Effector memory CD8-positive, alpha-beta T cell (primary cell): ENCODE results near the gene FOCAD.

Experiments used
- ATAC-seq: fragments of 150-1000 bp; cut with Tn5 transposase; replicated peaks from 2 replicates; pipeline ENCODE4 v1.10.0; 2021; ENCODE audit warnings: mild to moderate bottlenecking, moderate library complexity
- DNase-seq, 3 experiments: peaks; one replicate each; pipeline ENCODE4 v3.0.0; 2021
- H3K27ac Mint-ChIP-seq, 2 donors: one replicate each; pipeline ENCODE4 v1.8.0; 2022; ENCODE audit warnings: mild to moderate bottlenecking in 2 of 2, mixed read lengths in 2 of 2, moderate library complexity in 2 of 2
- H3K27me3 Mint-ChIP-seq, 2 donors: one replicate each; pipeline ENCODE4 v1.8.0; 2022; ENCODE audit warnings: mixed read lengths in 2 of 2
- H3K36me3 Mint-ChIP-seq: one replicate; pipeline ENCODE4 v1.8.0; 2022; ENCODE audit warnings: mild to moderate bottlenecking, moderate library complexity, mixed read lengths; ENCODE audit not compliant: insufficient read depth
- H3K4me1 Mint-ChIP-seq, 2 donors: one replicate each; pipeline ENCODE4 v1.8.0; 2022; ENCODE audit warnings: low read depth in 2 of 2, mixed read lengths in 2 of 2
- H3K4me3 Mint-ChIP-seq, 2 donors: one replicate each; pipeline ENCODE4 v1.8.0; 2022; ENCODE audit warnings: mild to moderate bottlenecking in 2 of 2, mixed read lengths in 2 of 2, moderate library complexity in 2 of 2
- H3K9me3 Mint-ChIP-seq, 2 donors: one replicate each; pipeline ENCODE4 v1.8.0; 2022; ENCODE audit warnings: mixed read lengths in 2 of 2

The FOCAD gene

GRCh38 chr9:20990867-20991266, 306.8 kb downstream of the FOCAD start:
- no peak for ATAC-seq

GRCh38 chr9:20994486-20994885, 310.4 kb downstream of the FOCAD start:
- ATAC-seq (no peak), DNase-seq (no peak)
- Mint-ChIP-seq H3K4me3 (no peak overlapping the region), H3K36me3 (no peaks in the 10 kb centered on the region), H3K27me3 (no peaks in the 10 kb centered on the region), H3K9me3 (no peaks in the 10 kb centered on the region), H3K4me1 (peaks cover 5 to 23% of the 10 kb centered on the region in 2 donors), H3K27ac (peak overlapping the region in 1 of 2 donors; percentile 84)

More at GRCh38 chr9:20990867-20991266, 306.8 kb downstream of the FOCAD start:
- H3K9me3 Mint-ChIP-seq = no peaks in the 10 kb centered on the region
- H3K4me1 Mint-ChIP-seq = peaks cover 0 to 4% of the 10 kb centered on the region in 2 donors
- no peak overlapping the region for H3K4me3 Mint-ChIP-seq
- no peaks in the 10 kb centered on the region for H3K27me3 Mint-ChIP-seq
- DNase-seq = no peak
- H3K36me3 Mint-ChIP-seq = peaks cover 9% of the 10 kb centered on the region
- H3K27ac Mint-ChIP-seq = no peak overlapping the region

- Mint-ChIP-seq H3K36me3 (no peaks in the 10 kb centered on the region), H3K27ac (peak overlapping the region; percentile 79 to 84), H3K27me3 (no peaks in the 10 kb centered on the region), H3K4me1 (peaks cover 5 to 23% of the 10 kb centered on the region in 2 donors), H3K9me3 (no peaks in the 10 kb centered on the region), H3K4me3 (no peak overlapping the region)
- ATAC-seq (no peak), DNase-seq (no peak)
Observed at GRCh38 chr9:20995616-20996015, 311.6 kb downstream of the FOCAD start.

GRCh38 chr9:20996809-20997208, 312.8 kb downstream of the FOCAD start:
- Mint-ChIP-seq H3K4me3 (peak overlapping the region in 1 of 2 donors; percentile 7), H3K27me3 (no peaks in the 10 kb centered on the region), H3K9me3 (no peaks in the 10 kb centered on the region), H3K4me1 (peaks cover 12 to 32% of the 10 kb centered on the region in 2 donors), H3K36me3 (peaks cover 2% of the 10 kb centered on the region), H3K27ac (peak overlapping the region; percentile 79 to 84)
- no peak for ATAC-seq
- no peak for DNase-seq

GRCh38 chr9:20997503-20998076, 313.5 kb downstream of the FOCAD start:
- Mint-ChIP-seq H3K9me3 (no peaks in the 10 kb centered on the region), H3K27ac (peak overlapping the region; percentile 79 to 84), H3K36me3 (peaks cover 7% of the 10 kb centered on the region), H3K27me3 (no peaks in the 10 kb centered on the region), H3K4me1 (peaks cover 18 to 39% of the 10 kb centered on the region in 2 donors), H3K4me3 (peak overlapping the region in 1 of 2 donors; percentile 7)
- ATAC-seq (no peak), DNase-seq (no peak)

- DNase-seq = peak in 2 of 3 experiments; percentile 1 to 5
- peaks cover 21 to 37% of the 10 kb centered on the region in 2 donors for H3K4me1 Mint-ChIP-seq
Observed at GRCh38 chr9:21001581-21001980, 317.5 kb downstream of the FOCAD start.

GRCh38 chr9:21002040-21002439, 318.0 kb downstream of the FOCAD start:
- Mint-ChIP-seq H3K27me3 (no peaks in the 10 kb centered on the region), H3K27ac (peak overlapping the region; percentile 83 to 92), H3K4me3 (peak overlapping the region; percentile 17 to 56), H3K9me3 (no peaks in the 10 kb centered on the region), H3K4me1 (peaks cover 18 to 32% of the 10 kb centered on the region in 2 donors), H3K36me3 (peaks cover 23% of the 10 kb centered on the region)
- no peak for DNase-seq
- peak; percentile 60 for ATAC-seq

More at GRCh38 chr9:21001581-21001980, 317.5 kb downstream of the FOCAD start:
- H3K27ac Mint-ChIP-seq = peak overlapping the region; percentile 83 to 92
- ATAC-seq = peak; percentile 80
- no peaks in the 10 kb centered on the region for H3K27me3 Mint-ChIP-seq
- peak overlapping the region; percentile 17 to 56 for H3K4me3 Mint-ChIP-seq
- peaks cover 19% of the 10 kb centered on the region for H3K36me3 Mint-ChIP-seq
- no peaks in the 10 kb centered on the region for H3K9me3 Mint-ChIP-seq

GRCh38 chr9:21015129-21015815, 331.2 kb downstream of the FOCAD start:
- ATAC-seq (no peak), DNase-seq (no peak)
- Mint-ChIP-seq H3K36me3 (peaks cover 48% of the 10 kb centered on the region), H3K27me3 (no peaks in the 10 kb centered on the region), H3K4me3 (no peak overlapping the region), H3K9me3 (no peaks in the 10 kb centered on the region), H3K4me1 (peaks cover 7 to 16% of the 10 kb centered on the region in 2 donors), H3K27ac (peak overlapping the region in 1 of 2 donors; percentile 11)

- Mint-ChIP-seq H3K9me3 (no peaks in the 10 kb centered on the region), H3K27me3 (no peaks in the 10 kb centered on the region), H3K4me1 (peaks cover 9 to 22% of the 10 kb centered on the region in 2 donors), H3K27ac (peak overlapping the region in 1 of 2 donors; percentile 11), H3K4me3 (no peak overlapping the region), H3K36me3 (peaks cover 48% of the 10 kb centered on the region)
- no peak for ATAC-seq
- no peak for DNase-seq
Observed at GRCh38 chr9:21015995-21016394, 331.9 kb downstream of the FOCAD start.

- ATAC-seq = no peak
- Mint-ChIP-seq H3K9me3 (no peaks in the 10 kb centered on the region), H3K27ac (no peak overlapping the region), H3K4me1 (peaks cover 9 to 29% of the 10 kb centered on the region in 2 donors), H3K36me3 (peaks cover 43% of the 10 kb centered on the region), H3K27me3 (no peaks in the 10 kb centered on the region), H3K4me3 (no peak overlapping the region)
- no peak for DNase-seq
Observed at GRCh38 chr9:21016701-21017491, 332.8 kb downstream of the FOCAD start.

GRCh38 chr9:21018177-21018576, 334.1 kb downstream of the FOCAD start:
- DNase-seq = no peak
- H3K4me1 Mint-ChIP-seq = peaks cover 14 to 34% of the 10 kb centered on the region in 2 donors
- no peaks in the 10 kb centered on the region for H3K27me3 Mint-ChIP-seq
- peak overlapping the region; percentile 26 to 74 for H3K27ac Mint-ChIP-seq
- no peak overlapping the region for H3K4me3 Mint-ChIP-seq
- H3K9me3 Mint-ChIP-seq = no peaks in the 10 kb centered on the region
- no peak for ATAC-seq
- H3K36me3 Mint-ChIP-seq = peaks cover 34% of the 10 kb centered on the region

- no peaks in the 10 kb centered on the region for H3K9me3 Mint-ChIP-seq
- no peaks in the 10 kb centered on the region for H3K27me3 Mint-ChIP-seq
- no peak overlapping the region for H3K27ac Mint-ChIP-seq
- ATAC-seq (no peak), DNase-seq (no peak)
- H3K4me1 Mint-ChIP-seq = peaks cover 22 to 45% of the 10 kb centered on the region in 2 donors
- no peak overlapping the region for H3K4me3 Mint-ChIP-seq
- H3K36me3 Mint-ChIP-seq = peaks cover 34% of the 10 kb centered on the region
Observed at GRCh38 chr9:21023861-21024260, 339.8 kb downstream of the FOCAD start.

- peaks cover 31% of the 10 kb centered on the region for H3K36me3 Mint-ChIP-seq
- ATAC-seq = no peak
- peaks cover 17 to 26% of the 10 kb centered on the region in 2 donors for H3K4me1 Mint-ChIP-seq
- H3K9me3 Mint-ChIP-seq = no peaks in the 10 kb centered on the region
- H3K27me3 Mint-ChIP-seq = no peaks in the 10 kb centered on the region
- H3K4me3 Mint-ChIP-seq = no peak overlapping the region
- H3K27ac Mint-ChIP-seq = peak overlapping the region in 1 of 2 donors; percentile 10
- DNase-seq = no peak
Observed at GRCh38 chr9:21027295-21027694, 343.2 kb downstream of the FOCAD start.
